GM21390 (cell line): ENCODE results near the gene CFTR.

ENCODE experiments used
- ATAC-seq: cut with Tn5 transposase; IDR thresholded peaks from one replicate; pipeline ENCODE4 v1.9.1; 2021; ENCODE audit not compliant: unreplicated experiment

Gene CFTR

GRCh38 chr7:117582219-117582704, 102.4 kb downstream of the CFTR start:
- no peak for ATAC-seq

- no peak for ATAC-seq
Observed at GRCh38 chr7:117587931-117588330, 108.1 kb downstream of the CFTR start.

GRCh38 chr7:117588352-117588794, 108.5 kb downstream of the CFTR start:
- no peak for ATAC-seq

DNA sequence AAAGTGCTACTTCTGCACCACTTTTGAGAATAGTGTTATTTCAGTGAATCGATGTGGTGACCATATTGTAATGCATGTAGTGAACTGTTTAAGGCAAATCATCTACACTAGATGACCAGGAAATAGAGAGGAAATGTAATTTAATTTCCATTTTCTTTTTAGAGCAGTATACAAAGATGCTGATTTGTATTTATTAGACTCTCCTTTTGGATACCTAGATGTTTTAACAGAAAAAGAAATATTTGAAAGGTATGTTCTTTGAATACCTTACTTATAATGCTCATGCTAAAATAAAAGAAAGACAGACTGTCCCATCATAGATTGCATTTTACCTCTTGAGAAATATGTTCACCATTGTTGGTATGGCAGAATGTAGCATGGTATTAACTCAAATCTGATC, 110.4 kb downstream of the CFTR start:
- ATAC-seq: no peak

DNA sequence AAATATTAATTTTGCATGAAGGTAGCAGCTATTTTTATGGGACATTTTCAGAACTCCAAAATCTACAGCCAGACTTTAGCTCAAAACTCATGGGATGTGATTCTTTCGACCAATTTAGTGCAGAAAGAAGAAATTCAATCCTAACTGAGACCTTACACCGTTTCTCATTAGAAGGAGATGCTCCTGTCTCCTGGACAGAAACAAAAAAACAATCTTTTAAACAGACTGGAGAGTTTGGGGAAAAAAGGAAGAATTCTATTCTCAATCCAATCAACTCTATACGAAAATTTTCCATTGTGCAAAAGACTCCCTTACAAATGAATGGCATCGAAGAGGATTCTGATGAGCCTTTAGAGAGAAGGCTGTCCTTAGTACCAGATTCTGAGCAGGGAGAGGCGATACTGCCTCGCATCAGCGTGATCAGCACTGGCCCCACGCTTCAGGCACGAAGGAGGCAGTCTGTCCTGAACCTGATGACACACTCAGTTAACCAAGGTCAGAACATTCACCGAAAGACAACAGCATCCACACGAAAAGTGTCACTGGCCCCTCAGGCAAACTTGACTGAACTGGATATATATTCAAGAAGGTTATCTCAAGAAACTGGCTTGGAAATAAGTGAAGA, 112.3 kb downstream of the CFTR start:
- no peak for ATAC-seq

GRCh38 chr7:117596134-117596533, 116.3 kb downstream of the CFTR start:
- no peak for ATAC-seq

DNA sequence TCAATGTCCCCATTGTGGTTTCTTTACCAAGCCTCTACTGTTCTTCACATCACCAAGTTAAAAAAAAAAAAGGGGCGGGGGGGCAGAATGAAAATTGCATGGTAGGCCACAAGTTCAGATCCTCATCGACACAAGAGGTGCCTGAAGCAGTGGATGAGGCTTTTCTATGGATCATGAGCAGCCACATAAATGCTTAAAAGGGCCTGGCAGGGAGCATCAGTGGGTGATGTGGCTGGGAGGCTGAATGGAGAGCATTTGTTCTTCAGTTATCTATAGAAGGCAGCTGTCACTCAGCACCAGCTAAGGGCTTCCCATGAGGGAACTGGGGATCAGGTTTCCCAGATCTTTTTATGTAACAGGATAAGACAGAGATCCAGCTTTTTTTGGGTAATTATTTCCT, 117.9 kb downstream of the CFTR start:
- no peak for ATAC-seq

- ATAC-seq: no peak
Observed at GRCh38 chr7:117600911-117601310, 121.1 kb downstream of the CFTR start.

- no peak for ATAC-seq
Observed at GRCh38 chr7:117603627-117604026, 123.8 kb downstream of the CFTR start.

- ATAC-seq: no peak
Observed at GRCh38 chr7:117605712-117606111, 125.9 kb downstream of the CFTR start.

DNA sequence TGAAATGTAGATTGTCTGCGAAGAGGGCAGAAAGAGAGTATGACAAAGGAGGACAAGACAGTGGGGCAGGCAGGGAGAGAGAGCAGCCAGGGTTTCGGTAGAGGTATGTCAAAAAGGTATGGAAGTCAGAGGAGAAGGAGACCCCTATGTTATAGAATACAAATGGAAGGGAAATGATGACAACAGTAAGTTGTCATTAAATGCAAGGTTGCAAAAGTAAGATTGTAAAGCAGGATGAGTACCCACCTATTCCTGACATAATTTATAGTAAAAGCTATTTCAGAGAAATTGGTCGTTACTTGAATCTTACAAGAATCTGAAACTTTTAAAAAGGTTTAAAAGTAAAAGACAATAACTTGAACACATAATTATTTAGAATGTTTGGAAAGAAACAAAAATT, 126.3 kb downstream of the CFTR start:
- ATAC-seq: no peak

DNA sequence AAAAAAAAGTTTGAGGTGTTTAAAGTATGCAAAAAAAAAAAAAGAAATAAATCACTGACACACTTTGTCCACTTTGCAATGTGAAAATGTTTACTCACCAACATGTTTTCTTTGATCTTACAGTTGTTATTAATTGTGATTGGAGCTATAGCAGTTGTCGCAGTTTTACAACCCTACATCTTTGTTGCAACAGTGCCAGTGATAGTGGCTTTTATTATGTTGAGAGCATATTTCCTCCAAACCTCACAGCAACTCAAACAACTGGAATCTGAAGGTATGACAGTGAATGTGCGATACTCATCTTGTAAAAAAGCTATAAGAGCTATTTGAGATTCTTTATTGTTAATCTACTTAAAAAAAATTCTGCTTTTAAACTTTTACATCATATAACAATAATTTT, 130.6 kb downstream of the CFTR start:
- no peak for ATAC-seq

- ATAC-seq: no peak
Observed at GRCh38 chr7:117612637-117613036, 132.8 kb downstream of the CFTR start.

- no peak for ATAC-seq
Observed at GRCh38 chr7:117616694-117617093, 136.9 kb downstream of the CFTR start.

GRCh38 chr7:117619681-117620080, 139.9 kb downstream of the CFTR start:
- no peak for ATAC-seq

DNA sequence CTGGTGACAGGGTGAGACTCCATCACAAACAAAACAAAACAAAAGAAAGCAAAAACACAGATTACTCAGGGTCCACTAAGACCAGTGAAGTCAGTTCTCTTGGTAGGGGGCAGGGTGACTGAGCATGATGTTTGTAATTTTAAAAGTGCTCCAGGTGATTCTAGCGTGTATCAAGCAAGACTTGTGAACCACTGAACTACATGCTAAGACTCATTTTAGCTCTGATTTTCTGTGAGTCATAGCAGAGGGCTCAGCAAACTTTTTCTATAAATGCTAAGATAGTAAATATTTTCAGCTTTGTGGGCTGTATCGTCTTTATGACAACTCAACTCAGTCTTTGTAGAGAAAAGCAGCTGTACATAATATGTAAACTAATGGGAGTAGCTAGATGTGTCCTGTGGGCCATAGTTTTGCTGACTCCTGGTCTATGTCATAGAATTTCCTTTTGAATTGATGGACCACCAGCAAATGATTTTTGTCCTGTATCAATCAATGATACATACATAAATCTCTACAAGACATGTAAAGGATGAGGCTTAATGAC, 141.3 kb downstream of the CFTR start:
- ATAC-seq: no peak

DNA sequence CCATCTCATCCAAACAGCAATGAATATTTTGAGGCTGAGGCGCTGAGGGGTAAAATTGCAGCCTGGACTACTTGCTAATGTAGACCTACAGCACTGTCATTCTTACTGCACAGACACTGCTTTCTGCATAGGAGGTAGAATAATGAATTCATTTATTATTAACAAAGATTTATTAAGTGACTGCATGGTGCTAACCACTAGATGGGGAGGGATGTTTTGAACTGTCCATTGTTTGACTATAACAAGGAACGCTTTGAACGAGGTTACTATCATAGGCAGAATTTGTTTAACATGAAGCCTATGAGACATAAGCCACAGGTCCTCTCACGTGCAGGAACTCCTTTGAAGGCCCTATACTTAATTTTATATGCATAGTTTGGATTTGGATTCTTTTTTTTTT, 143.8 kb downstream of the CFTR start:
- no peak for ATAC-seq

- no peak for ATAC-seq
Observed at GRCh38 chr7:117630501-117630900, 150.7 kb downstream of the CFTR start.

DNA sequence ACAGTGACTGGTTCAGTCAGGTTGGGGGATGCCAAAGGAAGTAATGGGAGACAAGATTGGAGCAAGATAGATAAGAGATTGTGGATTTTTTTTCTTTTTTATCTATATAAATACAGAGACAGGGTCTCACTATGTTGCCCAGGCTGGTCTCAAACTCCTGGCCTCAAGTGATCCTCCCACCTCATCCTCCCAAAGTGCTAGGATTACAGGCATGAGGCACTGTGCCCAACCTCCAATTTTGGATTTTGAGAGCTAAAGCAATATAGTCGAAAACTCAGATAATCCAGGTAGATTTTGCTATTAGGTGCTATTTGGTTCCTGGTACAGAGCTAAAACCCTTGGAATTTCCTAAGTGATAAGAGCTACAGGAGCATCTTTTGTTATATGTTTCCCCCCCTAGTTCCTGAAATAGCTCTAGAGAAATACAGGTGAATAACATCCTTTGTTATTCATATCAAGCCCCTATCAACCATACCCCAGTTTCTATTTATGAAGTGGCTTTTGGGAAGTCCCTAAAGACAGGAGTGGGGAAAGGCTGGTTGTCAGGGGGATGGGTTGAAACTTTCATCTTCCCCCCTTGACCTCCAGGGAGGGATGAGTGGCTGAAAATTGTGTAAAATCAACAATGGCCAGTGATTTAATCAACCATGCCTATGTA, 151.2 kb downstream of the CFTR start:
- no peak for ATAC-seq

- no peak for ATAC-seq
Observed at GRCh38 chr7:117631652-117632051, 151.8 kb downstream of the CFTR start.

DNA sequence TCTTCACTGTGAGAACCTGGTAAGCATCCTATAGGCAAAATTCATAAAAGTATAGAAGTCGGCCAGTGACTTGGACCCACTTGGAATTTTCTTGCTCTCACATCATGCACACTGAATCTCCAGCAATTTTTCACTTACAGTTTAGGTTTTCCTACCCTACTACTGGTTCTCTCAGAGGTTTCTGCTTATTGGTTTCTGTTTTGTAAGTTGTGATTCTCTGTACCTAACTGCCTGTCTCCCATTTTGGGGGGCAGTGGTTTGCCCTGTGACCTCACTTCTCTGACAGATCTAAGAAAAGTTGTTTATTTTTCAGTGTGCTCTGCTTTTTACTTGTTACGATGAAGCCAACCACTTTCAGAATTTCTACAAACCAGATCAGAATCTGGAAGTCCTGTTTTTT, 158.1 kb downstream of the CFTR start:
- ATAC-seq: no peak

DNA sequence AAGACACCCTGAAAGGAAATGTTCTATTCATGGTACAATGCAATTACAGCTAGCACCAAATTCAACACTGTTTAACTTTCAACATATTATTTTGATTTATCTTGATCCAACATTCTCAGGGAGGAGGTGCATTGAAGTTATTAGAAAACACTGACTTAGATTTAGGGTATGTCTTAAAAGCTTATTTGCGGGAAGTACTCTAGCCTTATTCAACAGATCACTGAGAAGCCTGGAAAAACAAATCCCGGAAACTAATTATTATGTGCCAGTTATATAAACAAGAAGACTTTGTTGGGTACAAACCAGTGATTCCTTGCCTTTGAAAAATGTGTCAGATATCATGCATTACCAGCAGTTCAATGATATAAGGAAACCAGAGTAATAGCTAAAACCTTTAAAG, 160.1 kb downstream of the CFTR start:
- no peak for ATAC-seq

- ATAC-seq: no peak
Observed at GRCh38 chr7:117640465-117640864, 160.6 kb downstream of the CFTR start.
